Thoracic aorta (tissue), 2 donors: ENCODE results near the gene RGL2. TPM values are rescaled to one million over a fixed set of nuclear protein-coding genes. Genes with fewer than 3 reads are reported as not detected.
"Not testable (repeated sequence)": the region's sequence is repeated elsewhere in the genome, so short reads cannot be mapped to it uniquely, and the experiment has no call there.

Experiments used
- ATAC-seq: fragments of 150-250 bp; one replicate; pipeline ENCODE4 v1.8.0; 2017; ENCODE audit warnings: low read depth; ENCODE audit not compliant: insufficient number of reproducible peaks, low FRiP score
- DNase-seq: peaks from one replicate; pipeline ENCODE4 v3.0.0-alpha.2; 2020; ENCODE audit warnings: low spot score
- H3K27ac ChIP-seq, 2 donors: fragments of 200-600 bp; sonication (generic); 1 replicate in 1 of 2; 2 replicates in 1 of 2; pipeline ENCODE4 v1.5.1; 2016; ENCODE audit warnings: mild to moderate bottlenecking in 2 of 2, moderate library complexity in 2 of 2
- H3K27me3 ChIP-seq: fragments of 200-600 bp; sonication (generic); replicated peaks from 2 replicates; pipeline ENCODE4 v1.6.0; 2016; ENCODE audit warnings: mild to moderate bottlenecking; ENCODE audit not compliant: insufficient read depth
- H3K36me3 ChIP-seq: fragments of 200-600 bp; sonication (generic); one replicate; pipeline ENCODE4 v1.5.1; 2016
- H3K4me1 ChIP-seq, 2 donors: fragments of 200-600 bp; sonication (generic); 1 replicate in 1 of 2; 2 replicates in 1 of 2; pipeline versions ENCODE4 v1.5.1 to v1.6.0; 2016; ENCODE audit warnings: low read depth in 2 of 2, mild to moderate bottlenecking in 1 of 2; ENCODE audit not compliant: control insufficient read depth in 1 of 2
- H3K4me3 ChIP-seq: fragments of 200-600 bp; sonication (generic); 2 replicates; pipeline ENCODE4 v1.5.1; 2016; ENCODE audit warnings: mild to moderate bottlenecking
- H3K9me3 ChIP-seq: fragments of 200-600 bp; sonication (generic); 2 replicates; pipeline ENCODE4 v1.5.1; 2016
- CTCF ChIP-seq: fragments of 200-600 bp; sonication (generic); IDR thresholded peaks from one replicate; pipeline ENCODE4 v1.5.1; 2019; ENCODE audit warnings: antibody characterized with exemption
- total RNA-seq, 2 donors: library from RNA; depleted of rRNA; stranded (reverse); fragments of >200 nt; gene quantifications; one replicate each; pipeline versions ENCODE4 v1.1.0 to v1.2.3, GENCODE V29; 2016

The RGL2 gene
- total RNA-seq, 2 donors from 2014 or later: 49.9 to 83.5 TPM

- no peaks in the 10 kb centered on the region for H3K27me3 ChIP-seq
- H3K4me3 ChIP-seq: peak overlapping the region; percentile 94
- ATAC-seq (no peak), DNase-seq (no peak)
- no peaks in the 10 kb centered on the region for H3K9me3 ChIP-seq
- peak overlapping the region; percentile 70 to 78 for H3K27ac ChIP-seq
- no peak for TF ChIP-seq CTCF
- peaks cover 21% of the 10 kb centered on the region for H3K36me3 ChIP-seq
- H3K4me1 ChIP-seq: peaks cover 16 to 22% of the 10 kb centered on the region in 2 donors
Measured at GRCh38 chr6:33289784-33290315, 8.9 kb downstream of the RGL2 start.

- TF ChIP-seq CTCF: no peak
- Histone ChIP-seq H3K4me1 (peaks cover 16 to 22% of the 10 kb centered on the region in 2 donors), H3K9me3 (no peaks in the 10 kb centered on the region), H3K36me3 (peaks cover 21% of the 10 kb centered on the region), H3K27ac (peak within 1 kb of the TSS; percentile 70 to 78), H3K27me3 (no peaks in the 10 kb centered on the region), H3K4me3 (peak within 1 kb of the TSS; percentile 94)
- DNase-seq: peak; percentile 53
- peak; percentile 86 for ATAC-seq
Measured at GRCh38 chr6:33288921-33289783, 9.6 kb downstream of the RGL2 start, which contains the start of the genes PFDN6 and WDR46. Gene PFDN6, plus strand, starts transcription at chr6:33289601. Its CDS starts 256 bp downstream, at chr6:33289857. Gene WDR46, minus strand, starts transcription at chr6:33289239. Its CDS starts 69 bp downstream, at chr6:33289170.

GRCh38 chr6:33288141-33288920 lies 10.4 kb downstream of the RGL2 start:
- TF ChIP-seq CTCF: no peak
- no peak for ATAC-seq

GRCh38 chr6:33286946-33287914 lies 11.5 kb downstream of the RGL2 start:
- Histone ChIP-seq H3K36me3 (peaks cover 17% of the 10 kb centered on the region), H3K4me1 (peaks cover 16 to 22% of the 10 kb centered on the region in 2 donors), H3K9me3 (no peaks in the 10 kb centered on the region), H3K27ac (no peak overlapping the region), H3K4me3 (no peak overlapping the region), H3K27me3 (no peaks in the 10 kb centered on the region)
- no peak for TF ChIP-seq CTCF
- no peak for ATAC-seq
- DNase-seq: no peak

More at GRCh38 chr6:33288141-33288920, 10.4 kb downstream of the RGL2 start:
- no peaks in the 10 kb centered on the region for H3K27me3 ChIP-seq
- DNase-seq: no peak
- peaks cover 16 to 22% of the 10 kb centered on the region in 2 donors for H3K4me1 ChIP-seq
- peak overlapping the region; percentile 94 for H3K4me3 ChIP-seq
- peak overlapping the region; percentile 70 to 78 for H3K27ac ChIP-seq
- no peaks in the 10 kb centered on the region for H3K9me3 ChIP-seq
- peaks cover 21% of the 10 kb centered on the region for H3K36me3 ChIP-seq

- ATAC-seq, H3K36me3 ChIP-seq, H3K9me3 ChIP-seq: not testable (repeated sequence)
Measured at GRCh38 chr6:33285214-33285613, 13.5 kb downstream of the RGL2 start.

More at GRCh38 chr6:33285214-33285613, 13.5 kb downstream of the RGL2 start:
- not testable (repeated sequence) for DNase-seq, H3K27ac ChIP-seq, H3K27me3 ChIP-seq, H3K4me3 ChIP-seq
- peaks cover 15 to 16% of the 10 kb centered on the region in 2 donors for H3K4me1 ChIP-seq
